Stomach (tissue), 9 donors: Measurements from ENCODE around the gene ROCK2. TPM values are rescaled to one million over a fixed set of nuclear protein-coding genes. Genes with fewer than 3 reads are reported as not detected.

ENCODE experiments used
- DNase-seq, 2 donors: peaks; one replicate each; pipeline versions ENCODE4 v3.0.0 to v3.0.0-alpha.2; 2013 to 2019
- H3K27ac ChIP-seq, 5 donors: fragments of 200-600 bp in 4 of 5; sonication (generic) in 4 of 5; one replicate each; pipeline ENCODE4 v1.5.1; 2013 to 2019; ENCODE audit warnings: mild to moderate bottlenecking in 1 of 5, moderate library complexity in 1 of 5
- H3K27me3 ChIP-seq, 3 donors: fragments of 200-600 bp; sonication (generic); one replicate each; pipeline ENCODE4 v1.5.1; 2017 to 2019; ENCODE audit warnings: mixed run types in 1 of 3
- H3K36me3 ChIP-seq, 4 donors: fragments of 200-600 bp; sonication (generic); 1 replicate in 3 of 4; 2 replicates in 1 of 4; pipeline ENCODE4 v1.5.1; 2016 to 2019
- H3K4me1 ChIP-seq, 4 donors: fragments of 200-600 bp; sonication (generic); one replicate each; pipeline ENCODE4 v1.5.1; 2016 to 2019
- H3K4me3 ChIP-seq, 4 donors: fragments of 200-600 bp; sonication (generic) in 3 of 4; one replicate each; pipeline ENCODE4 v1.5.1; 2016 to 2019; ENCODE audit warnings: mild to moderate bottlenecking in 1 of 4
- H3K9me3 ChIP-seq, 4 donors: fragments of 200-600 bp; sonication (generic); one replicate each; pipeline ENCODE4 v1.5.1; 2016 to 2019
- CTCF ChIP-seq, 7 experiments: fragments of 450-650 bp in 4 of 7; fragments of 200-600 bp in 3 of 7; sonication (generic) in 3 of 7; IDR thresholded peaks; one replicate each; pipeline ENCODE4 v1.5.1; 2016 to 2019; ENCODE audit warnings: antibody characterized with exemption in 7 of 7, control low read depth in 2 of 7, mild to moderate bottlenecking in 1 of 7
- EP300 ChIP-seq: sonication (generic); formaldehyde crosslinking; IDR thresholded peaks from one replicate; pipeline ENCODE4 v1.6.1; 2017; ENCODE audit warnings: antibody characterized with exemption
- POLR2A ChIP-seq, 4 donors: fragments of 450-650 bp; IDR thresholded peaks; one replicate each; pipeline ENCODE4 v1.6.1; 2016; ENCODE audit warnings: antibody characterized with exemption in 4 of 4, control low read depth in 2 of 4, mild to moderate bottlenecking in 1 of 4, moderate library complexity in 1 of 4
- POLR2AphosphoS5 ChIP-seq, 3 donors: sonication (generic); formaldehyde crosslinking; IDR thresholded peaks; one replicate each; pipeline ENCODE4 v1.6.1; 2016; ENCODE audit warnings: antibody characterized with exemption in 3 of 3
- WGBS, 5 donors: extraction: QIAGEN DNeasy Blood & Tissue Kit in 3 of 5; methylation state at CpG; one replicate each; pipeline versions ENCODE4 v1.1.5 to v1.1.7; 2013 to 2018; 5-methylcytosine and 5-hydroxymethylcytosine counted together
- intact Hi-C: fragments of 100-400 bp; cut with DNase I; formaldehyde crosslinking; loops from one replicate; pipeline ENCODE4 v1.15.1; 2023; ENCODE audit warnings: low total_unique reads
- polyA plus RNA-seq, 3 donors: library from polyadenylated mRNA; stranded (reverse); fragments of 200-250 nt; gene quantifications; one replicate each; pipeline ENCODE4 v1.2.3, GENCODE V29; 2013
- total RNA-seq, 5 donors: library from RNA; depleted of rRNA; stranded (reverse); fragments of >200 nt; gene quantifications; one replicate each; pipeline versions ENCODE4 v1.1.0 to v1.2.3, GENCODE V29; 2014 to 2016
- donor health status: healthy with polysubstance abuse.
- donor health status: Bipolar disorder and iron deficiency.
- donor health status: healthy.

Gene ROCK2
- total and polyA plus RNA-seq, 8 donors, result 5.6 to 113 (median 35.9) TPM

- H3K27me3 ChIP-seq, result no peaks in the 10 kb centered on the region
- intact Hi-C loops, result no loop called here
- no peak for TF ChIP-seq POLR2AphosphoS5 (IDR thresholded peaks at IDR 0.05)
- no peak for TF ChIP-seq CTCF (IDR thresholded peaks at IDR 0.05)
- TF ChIP-seq EP300, result no peak
- no peak for TF ChIP-seq POLR2A (IDR thresholded peaks at IDR 0.05)
- no peak for DNase-seq
- peaks cover 18 to 97% (median 91%) of the 10 kb centered on the region in 4 donors for H3K36me3 ChIP-seq
- no peak overlapping the region for H3K27ac ChIP-seq
- H3K4me1 ChIP-seq, result no peaks in the 10 kb centered on the region
- no peak overlapping the region for H3K4me3 ChIP-seq
- H3K9me3 ChIP-seq, result no peaks in the 10 kb centered on the region
Measured at GRCh38 chr2:11212645-11213044, 131.8 kb downstream of the ROCK2 start.

GRCh38 chr2:11208083-11208482, 136.4 kb downstream of the ROCK2 start:
- Histone ChIP-seq H3K27ac (no peak overlapping the region), H3K9me3 (no peaks in the 10 kb centered on the region), H3K36me3 (peaks cover 4 to 77% (median 69%) of the 10 kb centered on the region in 4 donors), H3K27me3 (no peaks in the 10 kb centered on the region), H3K4me3 (no peak overlapping the region), H3K4me1 (peaks cover 0 to 15% (median 0%) of the 10 kb centered on the region in 4 donors)
- intact Hi-C loops, result no loop called here
- TF ChIP-seq POLR2AphosphoS5 (IDR thresholded peaks at IDR 0.05) (no peak), EP300 (no peak), CTCF (IDR thresholded peaks at IDR 0.05) (no peak), POLR2A (IDR thresholded peaks at IDR 0.05) (no peak)
- no peak for DNase-seq

- H3K4me3 ChIP-seq, result no peak overlapping the region
- no peak overlapping the region for H3K27ac ChIP-seq
- intact Hi-C loops, result no loop called here
- H3K27me3 ChIP-seq, result no peaks in the 10 kb centered on the region
- H3K9me3 ChIP-seq, result no peaks in the 10 kb centered on the region
- peaks cover 13 to 80% (median 72%) of the 10 kb centered on the region in 4 donors for H3K36me3 ChIP-seq
- DNase-seq, result no peak
- 49 to 70% (median 65%) methylated on average over 3 of the region's 3 CpGs for WGBS, 5 donors
- no peak for TF ChIP-seq EP300
- peak in 1 of 3 donors; percentile 36 for TF ChIP-seq POLR2AphosphoS5 (IDR thresholded peaks at IDR 0.05)
- H3K4me1 ChIP-seq, result peaks cover 0 to 15% (median 0%) of the 10 kb centered on the region in 4 donors
Measured at GRCh38 chr2:11203480-11203879, 141.0 kb downstream of the ROCK2 start.

GRCh38 chr2:11201969-11202368, 142.5 kb downstream of the ROCK2 start:
- intact Hi-C loops, result no loop called here
- no peak overlapping the region for H3K27ac ChIP-seq
- peaks cover 0 to 15% (median 0%) of the 10 kb centered on the region in 4 donors for H3K4me1 ChIP-seq
- TF ChIP-seq POLR2AphosphoS5 (IDR thresholded peaks at IDR 0.05) (no peak), POLR2A (IDR thresholded peaks at IDR 0.05) (no peak), CTCF (IDR thresholded peaks at IDR 0.05) (no peak), EP300 (no peak)
- no peaks in the 10 kb centered on the region for H3K27me3 ChIP-seq
- 79 to 87% (median 83%) methylated on average over 5 of the region's 5 CpGs for WGBS, 5 donors
- DNase-seq, result no peak
- no peaks in the 10 kb centered on the region for H3K9me3 ChIP-seq
- H3K36me3 ChIP-seq, result peaks cover 27 to 82% (median 74%) of the 10 kb centered on the region in 4 donors
- H3K4me3 ChIP-seq, result no peak overlapping the region

- peaks cover 28 to 82% (median 76%) of the 10 kb centered on the region in 4 donors for H3K36me3 ChIP-seq
- 91 to 96% (median 94%) methylated on average over 2 of the region's 2 CpGs for WGBS, 5 donors
Measured at GRCh38 chr2:11200651-11201050, 143.8 kb downstream of the ROCK2 start.

More at GRCh38 chr2:11200651-11201050, 143.8 kb downstream of the ROCK2 start:
- intact Hi-C loops, result no loop called here
- no peak overlapping the region for H3K4me3 ChIP-seq
- H3K9me3 ChIP-seq, result no peaks in the 10 kb centered on the region
- TF ChIP-seq CTCF (IDR thresholded peaks at IDR 0.05), result no peak
- TF ChIP-seq POLR2A (IDR thresholded peaks at IDR 0.05), result no peak
- no peak for TF ChIP-seq EP300
- TF ChIP-seq POLR2AphosphoS5 (IDR thresholded peaks at IDR 0.05), result no peak
- H3K27me3 ChIP-seq, result no peaks in the 10 kb centered on the region
- H3K27ac ChIP-seq, result no peak overlapping the region
- DNase-seq, result no peak
- peaks cover 0 to 15% (median 0%) of the 10 kb centered on the region in 4 donors for H3K4me1 ChIP-seq
